Ishikawa (cell line): ENCODE results near the gene EIF4E.

Experiments
- CEBPB ChIP-seq: IDR thresholded peaks from 2 replicates; pipeline ENCODE4 v1.6.1; 2012
- CREB1 ChIP-seq: IDR thresholded peaks from 2 replicates; pipeline ENCODE4 v1.6.1; 2012; ENCODE audit warnings: low read depth
- EP300 ChIP-seq: IDR thresholded peaks from 2 replicates; pipeline ENCODE4 v1.6.1; 2012; ENCODE audit warnings: borderline replicate concordance
- FOXM1 ChIP-seq: IDR thresholded peaks from 2 replicates; pipeline ENCODE4 v1.6.1; 2012; ENCODE audit warnings: low read depth, borderline replicate concordance
- MAX ChIP-seq: IDR thresholded peaks from 2 replicates; pipeline ENCODE4 v1.6.1; 2012
- NFIC ChIP-seq: IDR thresholded peaks from 2 replicates; pipeline ENCODE4 v1.6.1; 2012
- RAD21 ChIP-seq: IDR thresholded peaks from 2 replicates; pipeline ENCODE4 v1.6.1; 2012; ENCODE audit warnings: low read depth
- REST ChIP-seq: IDR thresholded peaks from 2 replicates; pipeline ENCODE4 v1.6.1; 2012; ENCODE audit warnings: low read depth, mild to moderate bottlenecking
- TAF1 ChIP-seq: IDR thresholded peaks from 2 replicates; pipeline ENCODE4 v1.6.1; 2012; ENCODE audit warnings: low read depth, mild to moderate bottlenecking
- TCF12 ChIP-seq: IDR thresholded peaks from 2 replicates; pipeline ENCODE4 v1.6.1; 2012; ENCODE audit warnings: low read depth
- TEAD4 ChIP-seq: IDR thresholded peaks from 2 replicates; pipeline ENCODE4 v1.6.1; 2012
- USF1 ChIP-seq: IDR thresholded peaks from 2 replicates; pipeline ENCODE4 v1.6.1; 2012
- YY1 ChIP-seq: IDR thresholded peaks from 2 replicates; pipeline ENCODE4 v1.6.1; 2012; ENCODE audit warnings: low read depth

- TF ChIP-seq MAX (no peak), NFIC (no peak), CREB1 (no peak), RAD21 (no peak), FOXM1 (no peak), TEAD4 (no peak), YY1 (no peak), TAF1 (no peak), REST (no peak), EP300 (no peak), CEBPB (no peak), USF1 (no peak), TCF12 (no peak)
Observed at GRCh38 chr4:98967786-98968329, 38.9 kb upstream of the EIF4E start.
